ENCODE measurements around the gene LRRC34. TPM values are rescaled to one million over a fixed set of nuclear protein-coding genes. Genes with fewer than 3 reads are reported as not detected.

Gene LRRC34
- total RNA-seq (2022) (not detected in 2 replicates), Bru-seq, nascent RNA (percentile 11 among the genes with signal in this experiment), BruChase-seq, experiment 1, labeled RNA remaining after a 6-hour chase (percentile 7 among the genes with signal in this experiment), BruChase-seq, experiment 2, labeled RNA remaining after a 2-hour chase (percentile 5 among the genes with signal in this experiment)
- long read RNA-seq = 0 reads

DNA sequence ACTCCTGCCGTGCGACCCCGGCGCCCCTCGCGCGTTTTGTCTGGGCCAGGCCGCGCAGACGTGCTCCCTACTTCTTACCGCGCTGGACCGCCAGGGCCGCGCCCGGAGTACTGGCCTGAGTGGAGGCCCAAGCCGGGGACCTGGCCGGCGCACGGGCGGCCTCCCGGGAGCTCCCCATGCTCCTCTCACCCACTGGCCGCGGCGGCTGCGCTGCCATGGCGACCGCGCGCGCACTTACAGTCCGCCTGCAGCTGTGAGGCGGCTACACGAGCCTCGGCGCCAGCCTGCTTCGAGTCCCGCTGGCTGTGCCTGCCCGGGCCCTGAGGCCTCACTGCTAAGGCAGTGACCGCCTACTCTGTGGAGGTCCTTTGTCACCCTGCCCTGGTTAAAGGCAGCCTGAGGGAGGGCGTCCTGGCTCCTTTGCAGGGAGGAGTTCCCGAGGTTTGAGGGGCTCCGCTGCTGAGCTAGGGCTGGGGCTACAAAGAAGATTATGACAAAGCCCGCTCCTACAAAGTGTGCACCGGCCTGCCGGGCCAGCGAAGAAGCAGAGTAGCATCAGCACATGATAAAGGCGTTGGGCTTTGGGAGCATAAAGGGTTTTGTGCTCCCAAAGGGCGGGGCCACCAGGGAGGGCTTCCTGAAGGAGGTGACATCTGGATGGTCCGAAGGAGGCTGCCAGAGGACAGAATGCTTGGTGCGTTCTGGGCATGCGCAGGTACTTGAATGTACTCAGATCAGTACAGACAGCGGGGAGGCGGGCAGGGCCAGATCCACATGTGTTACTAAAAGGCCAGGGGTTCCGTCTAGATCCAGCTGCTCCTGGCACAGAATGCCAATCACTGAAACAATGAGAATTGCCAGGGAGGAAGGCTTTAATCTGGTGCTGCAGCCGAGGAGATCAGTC is at the start of gene LRRC34, which contains the start of gene LRRIQ4:
Gene LRRC34 (minus strand): TSS at position 573 of the 904 bp plus-strand sequence. CDS start 356 bp downstream, at position 217.
Gene LRRIQ4 (plus strand): TSS at position 539 of the 904 bp plus-strand sequence. CDS start 9,052 bp downstream, outside the sequence.
- DNase-seq = peak; percentile 63
- TF ChIP-seq, protein P1, sequence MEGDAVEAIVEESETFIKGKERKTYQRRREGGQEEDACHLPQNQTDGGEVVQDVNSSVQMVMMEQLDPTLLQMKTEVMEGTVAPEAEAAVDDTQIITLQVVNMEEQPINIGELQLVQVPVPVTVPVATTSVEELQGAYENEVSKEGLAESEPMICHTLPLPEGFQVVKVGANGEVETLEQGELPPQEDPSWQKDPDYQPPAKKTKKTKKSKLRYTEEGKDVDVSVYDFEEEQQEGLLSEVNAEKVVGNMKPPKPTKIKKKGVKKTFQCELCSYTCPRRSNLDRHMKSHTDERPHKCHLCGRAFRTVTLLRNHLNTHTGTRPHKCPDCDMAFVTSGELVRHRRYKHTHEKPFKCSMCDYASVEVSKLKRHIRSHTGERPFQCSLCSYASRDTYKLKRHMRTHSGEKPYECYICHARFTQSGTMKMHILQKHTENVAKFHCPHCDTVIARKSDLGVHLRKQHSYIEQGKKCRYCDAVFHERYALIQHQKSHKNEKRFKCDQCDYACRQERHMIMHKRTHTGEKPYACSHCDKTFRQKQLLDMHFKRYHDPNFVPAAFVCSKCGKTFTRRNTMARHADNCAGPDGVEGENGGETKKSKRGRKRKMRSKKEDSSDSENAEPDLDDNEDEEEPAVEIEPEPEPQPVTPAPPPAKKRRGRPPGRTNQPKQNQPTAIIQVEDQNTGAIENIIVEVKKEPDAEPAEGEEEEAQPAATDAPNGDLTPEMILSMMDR (IDR thresholded peaks at IDR 0.05; ENCODE audit: unreplicated experiment) = no peak
- peaks cover 8% of the 10 kb centered on the region for H3K9me3 Mint-ChIP-seq (ENCODE audit: low read depth, unreplicated experiment)
- peak within 1 kb of the TSS; percentile 63 for H3K4me3 Mint-ChIP-seq (ENCODE audit: low read depth, unreplicated experiment)
- H3K4me1 Mint-ChIP-seq (ENCODE audit: low read depth, unreplicated experiment) = no peaks in the 10 kb centered on the region
- peaks cover 8% of the 10 kb centered on the region for H3K36me3 Mint-ChIP-seq (ENCODE audit: insufficient read depth, unreplicated experiment)
- CTCF ChIA-PET = interaction anchor here (0.6 kb wide), 1 partner anchor 238 kb away, joined by 7 read pairs; no protein-coding TSS in a partner anchor
- no TSS peak for BruUV-seq (replicated peaks)
- H3K27me3 Mint-ChIP-seq (ENCODE audit: unreplicated experiment) = peaks cover 30% of the 10 kb centered on the region
- H3K27ac Mint-ChIP-seq (ENCODE audit: unreplicated experiment) = no peak within 1 kb of the TSS
- intact Hi-C loops (cut with micrococcal nuclease; ENCODE audit: unreplicated experiment) = loop anchor here (1.0 kb wide), 1 partner anchor 33 kb away; no protein-coding TSS in a partner anchor

GRCh38 chr3:169861871-169862270 is 49.2 kb upstream of the LRRC34 start:
- CTCF ChIA-PET = interaction anchor here (0.7 to 0.9 kb wide), 2 partner anchors 192 to 808 kb away, joined by 3 read pairs; no protein-coding TSS in a partner anchor
- H3K27me3 Mint-ChIP-seq (ENCODE audit: unreplicated experiment) = no peaks in the 10 kb centered on the region
- no peak for DNase-seq
- no peaks in the 10 kb centered on the region for H3K4me1 Mint-ChIP-seq (ENCODE audit: low read depth, unreplicated experiment)
- H3K4me3 Mint-ChIP-seq (ENCODE audit: low read depth, unreplicated experiment) = no peak overlapping the region
- intact Hi-C loops (cut with micrococcal nuclease; ENCODE audit: unreplicated experiment) = no loop called here
- no peaks in the 10 kb centered on the region for H3K36me3 Mint-ChIP-seq (ENCODE audit: insufficient read depth, unreplicated experiment)
- BruUV-seq (replicated peaks) = no TSS peak
- no peaks in the 10 kb centered on the region for H3K9me3 Mint-ChIP-seq (ENCODE audit: low read depth, unreplicated experiment)
- TF ChIP-seq, protein P1 (IDR thresholded peaks at IDR 0.05; ENCODE audit: unreplicated experiment) = no peak
- no peak overlapping the region for H3K27ac Mint-ChIP-seq (ENCODE audit: unreplicated experiment)

- Mint-ChIP-seq H3K27me3 (ENCODE audit: unreplicated experiment) (no peaks in the 10 kb centered on the region), H3K9me3 (ENCODE audit: low read depth, unreplicated experiment) (no peaks in the 10 kb centered on the region), H3K4me1 (ENCODE audit: low read depth, unreplicated experiment) (no peaks in the 10 kb centered on the region), H3K36me3 (ENCODE audit: insufficient read depth, unreplicated experiment) (no peaks in the 10 kb centered on the region), H3K27ac (ENCODE audit: unreplicated experiment) (no peak overlapping the region), H3K4me3 (ENCODE audit: low read depth, unreplicated experiment) (no peak overlapping the region)
- CTCF ChIA-PET = no interaction called here
- intact Hi-C loops (cut with micrococcal nuclease; ENCODE audit: unreplicated experiment) = no loop called here
- no TSS peak for BruUV-seq (replicated peaks)
- TF ChIP-seq, protein P1 (IDR thresholded peaks at IDR 0.05; ENCODE audit: unreplicated experiment) = no peak
- no peak for DNase-seq
Observed at GRCh38 chr3:169857811-169858210, 45.1 kb upstream of the LRRC34 start.

- no peak for DNase-seq
- Mint-ChIP-seq H3K4me3 (ENCODE audit: low read depth, unreplicated experiment) (no peak overlapping the region), H3K27me3 (ENCODE audit: unreplicated experiment) (no peaks in the 10 kb centered on the region), H3K27ac (ENCODE audit: unreplicated experiment) (no peak overlapping the region), H3K4me1 (ENCODE audit: low read depth, unreplicated experiment) (no peaks in the 10 kb centered on the region), H3K9me3 (ENCODE audit: low read depth, unreplicated experiment) (no peaks in the 10 kb centered on the region), H3K36me3 (ENCODE audit: insufficient read depth, unreplicated experiment) (no peaks in the 10 kb centered on the region)
- intact Hi-C loops (cut with micrococcal nuclease; ENCODE audit: unreplicated experiment) = no loop called here
- BruUV-seq (replicated peaks) = no TSS peak
- TF ChIP-seq, protein P1 (IDR thresholded peaks at IDR 0.05; ENCODE audit: unreplicated experiment) = no peak
- CTCF ChIA-PET = no interaction called here
Observed at GRCh38 chr3:169855514-169855913, 42.8 kb upstream of the LRRC34 start.

Measured in Calu3 (cell line).